ENCODE measurements around the gene RAC3. TPM values are rescaled to one million over a fixed set of nuclear protein-coding genes. Genes with fewer than 3 reads are reported as not detected.

Gene RAC3
- total and polyA plus RNA-seq, 9 of the 15 experiments (the other 6 are each of a cell fraction or from before 2014, with no cell fraction given): 0.23 to 292 (median 118) TPM

DNA sequence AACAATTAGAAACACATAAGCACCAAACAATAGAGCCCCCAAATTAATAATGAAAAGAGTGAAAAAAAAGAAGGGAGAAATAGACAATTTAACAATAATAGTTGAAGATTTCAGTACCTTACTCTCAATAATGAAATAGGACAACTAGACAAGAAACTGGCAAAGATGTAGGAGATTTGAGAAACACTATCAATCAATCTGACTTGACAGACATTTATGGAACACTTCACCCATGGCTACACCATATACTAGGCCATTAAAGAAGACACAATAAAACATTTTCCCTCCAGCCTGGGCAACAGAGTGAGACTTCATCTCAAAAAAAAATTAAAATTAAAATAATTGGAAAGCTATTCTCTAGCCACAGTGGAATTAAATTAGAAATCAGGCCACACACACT lies 39.1 kb downstream of the RAC3 start:
- BruUV-seq (replicated peaks): no TSS peak
- intact Hi-C loops (cut with micrococcal nuclease): no loop called here
- no peak for ATAC-seq
- DNase-seq (ENCODE audit: extremely low read depth in 1 of 4, low spot score in 3 of 4): no peak
- no peak overlapping the region for H2AFZ ChIP-seq (ENCODE audit: low read depth, low read length)
- H3K9ac ChIP-seq (ENCODE audit: insufficient read depth in 1 of 2, low read depth in 2 of 2, low read length in 2 of 2): no peak overlapping the region
- H3K4me3 ChIP-seq: no peak overlapping the region
- no peak for FAIRE-seq
- no peaks in the 10 kb centered on the region for H4K20me1 ChIP-seq (replicated peaks; ENCODE audit: control insufficient read depth, insufficient read depth, low read length)
- no peak overlapping the region for H3K27ac ChIP-seq (ENCODE audit: extremely low read depth, low read depth, low read length)
- H3K9me1 ChIP-seq (ENCODE audit: control insufficient read depth, insufficient read depth, low read length): no peaks in the 10 kb centered on the region
- H3K27me3 ChIP-seq (ENCODE audit: control insufficient read depth in 2 of 2, insufficient read depth in 2 of 2, low read length in 2 of 2): no peaks in the 10 kb centered on the region
- in situ Hi-C loops (cut with MboI): no loop called here
- peaks cover 0 to 10% of the 10 kb centered on the region in 2 experiments; a peak in 3 of 5 replicates for H3K4me1 ChIP-seq (replicated peaks in 1 of 2; ENCODE audit: control insufficient read depth in 2 of 2, insufficient read depth in 2 of 2, low read length in 2 of 2)
- no peaks in the 10 kb centered on the region for H3K9me3 ChIP-seq (replicated peaks; ENCODE audit: control insufficient read depth, insufficient read depth, low read depth, low read length)
- CTCF ChIA-PET (ENCODE audit: low intra/inter-chr PET ratio): no interaction called here
- TF ChIP-seq ZNF583 (CRISPR knock-in tag; IDR thresholded peaks at IDR 0.05): no peak
- TF ChIP-seq, protein P1, sequence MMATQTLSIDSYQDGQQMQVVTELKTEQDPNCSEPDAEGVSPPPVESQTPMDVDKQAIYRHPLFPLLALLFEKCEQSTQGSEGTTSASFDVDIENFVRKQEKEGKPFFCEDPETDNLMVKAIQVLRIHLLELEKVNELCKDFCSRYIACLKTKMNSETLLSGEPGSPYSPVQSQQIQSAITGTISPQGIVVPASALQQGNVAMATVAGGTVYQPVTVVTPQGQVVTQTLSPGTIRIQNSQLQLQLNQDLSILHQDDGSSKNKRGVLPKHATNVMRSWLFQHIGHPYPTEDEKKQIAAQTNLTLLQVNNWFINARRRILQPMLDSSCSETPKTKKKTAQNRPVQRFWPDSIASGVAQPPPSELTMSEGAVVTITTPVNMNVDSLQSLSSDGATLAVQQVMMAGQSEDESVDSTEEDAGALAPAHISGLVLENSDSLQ (IDR thresholded peaks at IDR 0.05): peak; percentile 83
- TF ChIP-seq MEIS2 (IDR thresholded peaks at IDR 0.05; ENCODE audit: partially characterized antibody): peak; percentile 84
- no peak for TF ChIP-seq PBX2 (CRISPR knock-in tag; IDR thresholded peaks at IDR 0.05; ENCODE audit: low read depth)
- peak; percentile 74 for TF ChIP-seq PBX2 (tag; conservative IDR thresholded peaks at IDR 0.05; ENCODE audit: low read depth)
- H3K36me3 ChIP-seq (ENCODE audit: control insufficient read depth, insufficient read depth, low read length): no peaks in the 10 kb centered on the region
- POLR2A ChIA-PET: interaction anchor here (1.2 kb wide), 1 partner anchor 11 kb away, joined by 6 read pairs; no protein-coding TSS in a partner anchor
- H3K79me2 ChIP-seq (ENCODE audit: control insufficient read depth, insufficient read depth, low read length): peaks cover 4% of the 10 kb centered on the region; the same call in 1 of the 3 replicates
- H3K4me2 ChIP-seq (ENCODE audit: insufficient read depth, low read length): no peak overlapping the region

Measured in K562 (cell line).